Measurements from ENCODE around the gene MYO5A. TPM values are rescaled to one million over a fixed set of nuclear protein-coding genes. Genes with fewer than 3 reads are reported as not detected.

Gene MYO5A
- total RNA-seq, 1 experiment from 2014 or later: 21.8 TPM

- WGBS (ENCODE audit: extremely low coverage, insufficient read length, low lambda C conversion rate): no CpG with 5 or more reads among the region's 5 CpGs
- no peaks in the 10 kb centered on the region for H3K9me3 ChIP-seq (ENCODE audit: control insufficient read depth, low read depth, low read length)
Observed at GRCh38 chr15:52523647-52524046, 5.0 kb downstream of the MYO5A start.

More at GRCh38 chr15:52523647-52524046, 5.0 kb downstream of the MYO5A start:
- H4K20me1 ChIP-seq (ENCODE audit: control insufficient read depth, insufficient read depth, insufficient read length): no peaks in the 10 kb centered on the region
- H2BK20ac ChIP-seq (ENCODE audit: low read depth, low read length, poor library complexity, severe bottlenecking): no peak overlapping the region
- H2BK5ac ChIP-seq (ENCODE audit: insufficient read length, low read length): no peak overlapping the region
- no peak overlapping the region for H3K23ac ChIP-seq (ENCODE audit: insufficient read length, low read depth, low read length)
- H3K27me3 ChIP-seq (ENCODE audit: insufficient read depth, low read length): no peaks in the 10 kb centered on the region; the same call in 1 of the 2 replicates
- peaks cover 20% of the 10 kb centered on the region in 2 experiments for H3K4me1 Mint-ChIP-seq
- no peak overlapping the region for H2BK120ac ChIP-seq (ENCODE audit: low read depth, low read length, poor library complexity, severe bottlenecking)
- H2AK5ac ChIP-seq (ENCODE audit: insufficient read length, low read length): no peak overlapping the region
- H4K8ac ChIP-seq (replicated peaks; ENCODE audit: insufficient read length, low read depth, low read length): no peak overlapping the region
- no peak for TF ChIP-seq CTCF (conservative IDR thresholded peaks at IDR 0.05)
- no peak overlapping the region for H4K91ac ChIP-seq (ENCODE audit: insufficient read length, low read depth, low read length)
- peaks cover 5% of the 10 kb centered on the region for H3K79me1 ChIP-seq (ENCODE audit: insufficient read depth, low read depth, low read length, poor library complexity, severe bottlenecking)
- H3K18ac ChIP-seq (ENCODE audit: insufficient read length, low read depth, low read length): no peak overlapping the region
- H3T11ph ChIP-seq (ENCODE audit: low read length): no peak overlapping the region
- H3K4me2 ChIP-seq (ENCODE audit: insufficient read depth, insufficient read length, low read length): no peak overlapping the region
- no peaks in the 10 kb centered on the region for H3K4me1 ChIP-seq (ENCODE audit: insufficient read depth, low read length)
- DNase-seq: no peak
- H3K14ac ChIP-seq (ENCODE audit: insufficient read depth, low read length): no peak overlapping the region
- no peak overlapping the region for H2BK15ac ChIP-seq (ENCODE audit: low read depth, low read length)
- H2AFZ ChIP-seq (ENCODE audit: low read length): no peak overlapping the region
- H3K4ac ChIP-seq (ENCODE audit: low read depth, low read length): no peak overlapping the region
- H3K27ac ChIP-seq (ENCODE audit: insufficient read length, low read depth, low read length): no peak overlapping the region
- H3K9me3 Mint-ChIP-seq: no peaks in the 10 kb centered on the region
- H3K27ac Mint-ChIP-seq: no peak overlapping the region
- H3K23me2 ChIP-seq (ENCODE audit: insufficient read length, low read depth, low read length, poor library complexity, severe bottlenecking): peaks cover 8% of the 10 kb centered on the region
- H2BK12ac ChIP-seq (ENCODE audit: insufficient read length, low read depth, low read length): no peak overlapping the region
- peaks cover 20% of the 10 kb centered on the region for H3K27me3 Mint-ChIP-seq (ENCODE audit: low read depth)
- peaks cover 3% of the 10 kb centered on the region; the same call in 1 of the 2 replicates for H3K79me2 ChIP-seq (ENCODE audit: insufficient read depth, low read length)
- H3K56ac ChIP-seq (ENCODE audit: insufficient read length, low read depth, low read length): no peak overlapping the region
- H3K4me3 Mint-ChIP-seq: no peak overlapping the region
- no peaks in the 10 kb centered on the region for H3K36me3 Mint-ChIP-seq (ENCODE audit: insufficient read depth in 1 of 3, low read depth in 3 of 3)
- no peak overlapping the region for H4K5ac ChIP-seq (ENCODE audit: insufficient read length, low read depth, low read length)
- H3K9ac ChIP-seq (ENCODE audit: extremely low read depth, insufficient read length, low read length): no peak overlapping the region
